Loucy (cell line): Measurements from ENCODE around the gene CCDC60.

Experiments used
- H2AFZ ChIP-seq: fragments of 200-600 bp; sonication (generic); 2 replicates; pipeline ENCODE4 v1.6.0; 2016; ENCODE audit warnings: antibody characterized with exemption, mild to moderate bottlenecking, low read length, moderate library complexity
- H3F3A ChIP-seq: fragments of 200-600 bp; 2 replicates; pipeline ENCODE4 v1.6.0; 2016; ENCODE audit warnings: antibody characterized with exemption, low read depth, mild to moderate bottlenecking
- H3K27me3 ChIP-seq: fragments of 200-600 bp; sonication (generic); 2 replicates; pipeline ENCODE4 v1.6.1; 2014; ENCODE audit warnings: low read length, mild to moderate bottlenecking; ENCODE audit not compliant: insufficient read depth, poor library complexity, severe bottlenecking
- H3K36me3 ChIP-seq: fragments of 200-600 bp; sonication (generic); 2 replicates; pipeline ENCODE4 v1.6.1; 2016; ENCODE audit warnings: low read length; ENCODE audit not compliant: insufficient read depth
- H3K4me1 ChIP-seq: fragments of 200-600 bp; sonication (generic); 2 replicates; pipeline ENCODE4 v1.5.1; 2014; ENCODE audit warnings: low read length, mild to moderate bottlenecking; ENCODE audit not compliant: insufficient read depth, poor library complexity, severe bottlenecking
- H3K4me2 ChIP-seq: fragments of 200-600 bp; sonication (generic); 2 replicates; pipeline ENCODE4 v1.6.0; 2014; ENCODE audit warnings: antibody characterized with exemption, low read length, low read depth, mild to moderate bottlenecking; ENCODE audit not compliant: poor library complexity, severe bottlenecking
- H3K4me3 ChIP-seq: fragments of 200-600 bp; sonication (generic); 2 replicates; pipeline ENCODE4 v1.5.1; 2014; ENCODE audit warnings: low read length, mild to moderate bottlenecking, mixed read lengths; ENCODE audit not compliant: poor library complexity, severe bottlenecking
- H3K79me2 ChIP-seq: fragments of 200-600 bp; sonication (generic); 2 replicates; pipeline ENCODE4 v1.6.1; 2014; ENCODE audit warnings: low read length; ENCODE audit not compliant: insufficient read depth
- H3K9ac ChIP-seq: fragments of 200-600 bp; sonication (generic); 2 replicates; pipeline ENCODE4 v1.6.0; 2014; ENCODE audit warnings: mild to moderate bottlenecking, low read depth, low read length, moderate library complexity; ENCODE audit not compliant: poor library complexity, severe bottlenecking
- H3K9me2 ChIP-seq: fragments of 200-600 bp; sonication (generic); replicated peaks from 2 replicates; pipeline ENCODE4 v1.6.1; 2016; ENCODE audit warnings: low read depth, low read length, mixed read lengths
- H3K9me3 ChIP-seq: fragments of 200-600 bp; sonication (generic); 2 replicates; pipeline ENCODE4 v1.6.1; 2014; ENCODE audit warnings: mild to moderate bottlenecking, antibody characterized with exemption, low read length, low read depth; ENCODE audit not compliant: insufficient read depth
- H4K20me1 ChIP-seq: fragments of 200-600 bp; sonication (generic); 2 replicates; pipeline ENCODE4 v1.6.0; 2014; ENCODE audit warnings: antibody characterized with exemption, low read length, mild to moderate bottlenecking; ENCODE audit not compliant: insufficient read depth, poor library complexity, severe bottlenecking
- EZH2phosphoT487 ChIP-seq: fragments of 200-600 bp; IDR thresholded peaks from 2 replicates; pipeline ENCODE4 v1.6.1; 2018; ENCODE audit warnings: antibody characterized with exemption, mild to moderate bottlenecking, moderate library complexity, borderline replicate concordance
- TF ChIP-seq, protein P1 (sequence below): fragments of 200-600 bp; sonication (generic); conservative IDR thresholded peaks from 2 replicates; pipeline ENCODE4 v1.5.1; 2014; ENCODE audit warnings: mild to moderate bottlenecking, antibody characterized with exemption, low read length

The CCDC60 gene

GRCh38 chr12:119544765-119545625 lies 210.5 kb downstream of the CCDC60 start:
- TF ChIP-seq, protein P1, sequence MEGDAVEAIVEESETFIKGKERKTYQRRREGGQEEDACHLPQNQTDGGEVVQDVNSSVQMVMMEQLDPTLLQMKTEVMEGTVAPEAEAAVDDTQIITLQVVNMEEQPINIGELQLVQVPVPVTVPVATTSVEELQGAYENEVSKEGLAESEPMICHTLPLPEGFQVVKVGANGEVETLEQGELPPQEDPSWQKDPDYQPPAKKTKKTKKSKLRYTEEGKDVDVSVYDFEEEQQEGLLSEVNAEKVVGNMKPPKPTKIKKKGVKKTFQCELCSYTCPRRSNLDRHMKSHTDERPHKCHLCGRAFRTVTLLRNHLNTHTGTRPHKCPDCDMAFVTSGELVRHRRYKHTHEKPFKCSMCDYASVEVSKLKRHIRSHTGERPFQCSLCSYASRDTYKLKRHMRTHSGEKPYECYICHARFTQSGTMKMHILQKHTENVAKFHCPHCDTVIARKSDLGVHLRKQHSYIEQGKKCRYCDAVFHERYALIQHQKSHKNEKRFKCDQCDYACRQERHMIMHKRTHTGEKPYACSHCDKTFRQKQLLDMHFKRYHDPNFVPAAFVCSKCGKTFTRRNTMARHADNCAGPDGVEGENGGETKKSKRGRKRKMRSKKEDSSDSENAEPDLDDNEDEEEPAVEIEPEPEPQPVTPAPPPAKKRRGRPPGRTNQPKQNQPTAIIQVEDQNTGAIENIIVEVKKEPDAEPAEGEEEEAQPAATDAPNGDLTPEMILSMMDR: peak; percentile 88
- TF ChIP-seq EZH2phosphoT487: no peak
- no peak overlapping the region for H3K4me3 ChIP-seq
- H3K27me3 ChIP-seq: no peaks in the 10 kb centered on the region
- no peak overlapping the region for H3K9ac ChIP-seq
- H3K36me3 ChIP-seq: no peaks in the 10 kb centered on the region
- no peak overlapping the region for H3K4me2 ChIP-seq
- H3K9me2 ChIP-seq: no peaks in the 10 kb centered on the region
- no peaks in the 10 kb centered on the region for H3F3A ChIP-seq
- no peaks in the 10 kb centered on the region for H3K79me2 ChIP-seq
- H4K20me1 ChIP-seq: no peaks in the 10 kb centered on the region
- H3K9me3 ChIP-seq: no peaks in the 10 kb centered on the region
- 0 out of 2 replicates have a peak overlapping the region, but pooled peaks have one; percentile 26 for H2AFZ ChIP-seq
- no peaks in the 10 kb centered on the region for H3K4me1 ChIP-seq

DNA sequence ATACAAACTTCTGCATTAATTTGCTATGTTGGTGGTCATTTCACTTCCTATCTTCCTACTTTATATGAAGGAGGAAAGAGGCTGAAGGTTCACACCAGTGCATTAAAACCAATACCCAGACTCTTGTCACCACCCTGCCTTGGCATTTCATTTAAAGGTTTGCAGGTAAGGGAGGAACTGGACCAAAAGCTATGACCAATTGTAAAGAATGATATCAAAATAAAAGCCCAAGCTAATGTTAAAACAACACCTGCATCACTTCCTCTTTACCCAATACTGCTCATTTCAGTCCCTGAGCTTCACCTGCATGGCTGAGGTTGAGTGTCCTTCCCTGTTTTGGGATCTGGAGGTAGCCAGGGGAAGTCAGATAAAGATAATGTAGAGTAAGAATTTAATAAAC lies 211.8 kb downstream of the CCDC60 start:
- Histone ChIP-seq H3K4me1 (no peaks in the 10 kb centered on the region), H3K9ac (no peak overlapping the region), H3K4me2 (no peak overlapping the region), H3F3A (no peaks in the 10 kb centered on the region), H3K9me2 (no peaks in the 10 kb centered on the region), H3K4me3 (no peak overlapping the region), H3K36me3 (no peaks in the 10 kb centered on the region), H3K27me3 (no peaks in the 10 kb centered on the region), H3K9me3 (no peaks in the 10 kb centered on the region), H2AFZ (no peak overlapping the region), H3K79me2 (no peaks in the 10 kb centered on the region), H4K20me1 (no peaks in the 10 kb centered on the region)
- TF ChIP-seq EZH2phosphoT487: no peak
- TF ChIP-seq, protein P1: no peak

DNA sequence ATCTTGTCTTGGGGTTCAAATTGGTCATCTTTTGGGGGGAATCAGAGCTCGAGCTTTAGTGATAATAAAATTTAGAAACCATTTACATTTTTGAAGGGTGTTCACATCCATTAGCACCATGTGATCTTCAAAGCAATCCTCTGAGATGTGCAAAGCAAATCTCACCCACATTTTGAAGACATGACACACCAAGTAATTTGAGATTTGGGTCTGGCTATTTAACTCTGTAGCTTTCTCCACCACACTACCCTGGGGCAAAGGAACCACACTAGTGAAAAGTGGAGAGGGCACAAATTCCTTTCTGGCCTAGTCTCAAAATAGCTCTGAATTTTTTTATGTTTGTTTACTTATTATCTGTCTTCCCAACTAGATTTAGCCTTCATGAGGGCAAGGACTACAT lies 212.5 kb downstream of the CCDC60 start:
- Histone ChIP-seq H3K4me3 (no peak overlapping the region), H3K79me2 (no peaks in the 10 kb centered on the region), H3K9me2 (no peaks in the 10 kb centered on the region), H2AFZ (no peak overlapping the region), H3K9me3 (no peaks in the 10 kb centered on the region), H3K36me3 (no peaks in the 10 kb centered on the region), H3K4me1 (no peaks in the 10 kb centered on the region), H3K9ac (no peak overlapping the region), H3F3A (no peaks in the 10 kb centered on the region), H3K27me3 (no peaks in the 10 kb centered on the region), H3K4me2 (no peak overlapping the region), H4K20me1 (no peaks in the 10 kb centered on the region)
- TF ChIP-seq, protein P1: no peak
- no peak for TF ChIP-seq EZH2phosphoT487
